Measurements from ENCODE around the gene CAMK1D.

DNA sequence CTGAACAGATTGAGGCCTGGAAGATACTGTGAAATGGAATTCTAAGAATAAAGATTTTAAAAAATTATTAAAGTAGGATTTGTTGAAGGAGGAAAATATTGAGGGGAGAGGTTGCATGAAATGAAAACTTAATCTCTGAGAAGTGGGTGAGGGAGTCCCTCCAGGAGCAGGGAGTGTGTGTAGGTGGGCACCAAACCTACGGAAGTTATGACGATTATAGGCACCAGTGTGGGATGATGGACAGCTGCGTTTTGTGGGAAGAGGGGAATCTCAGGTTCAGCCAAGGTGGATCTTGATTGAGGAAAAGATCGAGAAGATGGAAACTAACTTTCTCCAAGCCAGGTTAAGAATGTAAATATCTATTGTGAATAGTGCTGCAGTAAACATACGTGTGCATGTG lies 405.7 kb downstream of the CAMK1D start:
- TF ChIP-seq CTCF (IDR thresholded peaks at IDR 0.05) (no peak), POLR2A (IDR thresholded peaks at IDR 0.05) (no peak)

Data from heart left ventricle (tissue), 13 donors.